ENCODE data around the gene VSTM2B.

GRCh38 chr19:29495091-29495490 is 30.7 kb upstream of the VSTM2B start:
- TF ChIP-seq REST (IDR thresholded peaks at IDR 0.05; ENCODE audit: low read depth, low read length) (no peak), JUND (IDR thresholded peaks at IDR 0.05) (no peak), CTCF (IDR thresholded peaks at IDR 0.05) (no peak), MAX (IDR thresholded peaks at IDR 0.05; ENCODE audit: low read depth) (no peak), YY1 (IDR thresholded peaks at IDR 0.05; ENCODE audit: low read depth) (no peak), SMC3 (IDR thresholded peaks at IDR 0.05; ENCODE audit: low read depth, low read length) (no peak)
